SK-N-SH (cell line): ENCODE results near the gene RUFY3. TPM values are rescaled to one million over a fixed set of nuclear protein-coding genes. Genes with fewer than 3 reads are reported as not detected.

ENCODE experiments used
- CTCF ChIA-PET: fragments of 300-600, 350-600 bp; formaldehyde crosslinking; extraction: SDS; loops from one replicate; lab custom pipeline; 2021; lab: Yijun Ruan, JAX
- POLR2A ChIA-PET: fragments of 350-600 bp; sonication (Branson Sonifier 250); formaldehyde crosslinking; extraction: SDS; loops from one replicate; lab custom pipeline; 2020; ENCODE audit warnings: antibody characterized with exemption, inconsistent platforms; lab: Yijun Ruan, JAX
- DNase-seq: peaks from one replicate; pipeline ENCODE4 v3.0.0; 2012
- H2AFZ ChIP-seq: fragments of 200-600 bp; sonication (generic); 2 replicates; pipeline ENCODE4 v1.8.1; 2016; ENCODE audit warnings: antibody characterized with exemption, mild to moderate bottlenecking, low read depth
- H3F3A ChIP-seq: fragments of 200-600 bp; sonication (generic); replicated peaks from 2 replicates; pipeline ENCODE3; 2016; ENCODE audit warnings: antibody characterized with exemption, mild to moderate bottlenecking; ENCODE audit not compliant: insufficient read depth
- H3K27ac ChIP-seq, 2 experiments: fragments of 200-500 bp in 1 of 2; fragments of 200-600 bp in 1 of 2; sonication (Bioruptor generic) in 1 of 2; sonication (generic), shearing (Covaris generic) in 1 of 2; 2 replicates each; pipeline versions ENCODE4 v1.5.1 to v1.6.1; 2014 to 2016; ENCODE audit warnings: low read depth in 2 of 2, inconsistent platforms in 1 of 2, low read length in 1 of 2, mild to moderate bottlenecking in 1 of 2, mixed read lengths in 1 of 2
- H3K27me3 ChIP-seq: fragments of 200-600 bp; sonication (generic), shearing (Covaris generic); 2 replicates; pipeline ENCODE4 v1.6.1; 2016; ENCODE audit warnings: mixed run types; ENCODE audit not compliant: insufficient read depth
- H3K36me3 ChIP-seq, 2 experiments: fragments of 200-500 bp in 1 of 2; fragments of 200-600 bp in 1 of 2; sonication (Bioruptor generic) in 1 of 2; sonication (generic) in 1 of 2; replicated peaks in 1 of 2; 2 replicates each; pipeline versions ENCODE3 to v1.5.1; 2014 to 2016; ENCODE audit warnings: low read length in 1 of 2, mild to moderate bottlenecking in 1 of 2; ENCODE audit not compliant: insufficient read depth in 2 of 2, control insufficient read depth in 1 of 2
- H3K4me1 ChIP-seq, 2 experiments: fragments of 200-500 bp in 1 of 2; fragments of 200-600 bp in 1 of 2; sonication (Bioruptor generic) in 1 of 2; sonication (generic), shearing (Covaris generic) in 1 of 2; 2 replicates each; pipeline versions ENCODE4 v1.5.1 to v1.6.1; 2014 to 2016; ENCODE audit warnings: low read depth in 1 of 2, low read length in 1 of 2, mixed run types in 1 of 2; ENCODE audit not compliant: insufficient read depth in 2 of 2, control insufficient read depth in 1 of 2
- H3K4me2 ChIP-seq: fragments of 200-600 bp; sonication (generic), shearing (Covaris generic); 2 replicates; pipeline ENCODE4 v1.6.1; 2017; ENCODE audit warnings: mixed run types
- H3K4me3 ChIP-seq, 2 experiments: fragments of 200-500 bp in 1 of 2; fragments of 200-600 bp in 1 of 2; sonication (Bioruptor generic) in 1 of 2; sonication (generic), shearing (Covaris generic) in 1 of 2; 2 replicates each; pipeline versions ENCODE4 v1.5.1 to v1.8.1; 2014 to 2016; ENCODE audit warnings: low read depth in 2 of 2, inconsistent platforms in 1 of 2, low read length in 1 of 2, mild to moderate bottlenecking in 1 of 2, mixed read lengths in 1 of 2, moderate library complexity in 1 of 2
- H3K79me2 ChIP-seq: fragments of 200-600 bp; sonication (generic); 2 replicates; pipeline ENCODE4 v1.8.1; 2017; ENCODE audit warnings: mild to moderate bottlenecking; ENCODE audit not compliant: insufficient read depth
- H3K9ac ChIP-seq: fragments of 200-600 bp; sonication (generic); 2 replicates; pipeline ENCODE4 v1.6.1; 2017; ENCODE audit warnings: mixed run types
- H3K9me2 ChIP-seq: fragments of 200-600 bp; sonication (generic); 2 replicates; pipeline ENCODE4 v1.6.1; 2017; ENCODE audit warnings: mixed run types
- H3K9me3 ChIP-seq: fragments of 200-600 bp; sonication (generic); 2 replicates; pipeline ENCODE4 v1.6.1; 2017; ENCODE audit warnings: mixed run types, mild to moderate bottlenecking, moderate library complexity
- H4K20me1 ChIP-seq: fragments of 200-600 bp; sonication (generic); 2 replicates; pipeline ENCODE4 v1.6.1; 2017; ENCODE audit warnings: mild to moderate bottlenecking, mixed run types; ENCODE audit not compliant: insufficient read depth
- CHD2 ChIP-seq: fragments of 150-350 bp; IDR thresholded peaks from 2 replicates; pipeline ENCODE4 v1.6.1; 2018; ENCODE audit warnings: low read length; ENCODE audit not compliant: partially characterized antibody
- CTCF ChIP-seq: fragments of 200-600 bp; sonication (generic); IDR thresholded peaks from 2 replicates; pipeline ENCODE4 v1.6.1; 2017; ENCODE audit warnings: antibody characterized with exemption, mild to moderate bottlenecking, moderate library complexity
- FOSL2 ChIP-seq: IDR thresholded peaks from 2 replicates; pipeline ENCODE4 v1.4.0; 2012; ENCODE audit warnings: low read depth, mild to moderate bottlenecking, moderate library complexity, borderline replicate concordance
- FOXJ3 ChIP-seq: sonication (generic); formaldehyde crosslinking; IDR thresholded peaks from 2 replicates; pipeline ENCODE4 v1.5.1; 2020; ENCODE audit warnings: mild to moderate bottlenecking, missing genetic modification reagents
- GATA2 ChIP-seq: sonication (generic); formaldehyde crosslinking; IDR thresholded peaks from 2 replicates; pipeline ENCODE4 v1.5.0; 2020; ENCODE audit warnings: mild to moderate bottlenecking, missing genetic modification reagents
- NRF1 ChIP-seq: IDR thresholded peaks from 2 replicates; pipeline ENCODE4 v1.6.1; 2012; ENCODE audit warnings: low read depth, mild to moderate bottlenecking, low read length
- RAD21 ChIP-seq: IDR thresholded peaks from 2 replicates; pipeline ENCODE4 v1.6.1; 2012; ENCODE audit warnings: mild to moderate bottlenecking, low read length
- REST ChIP-seq: IDR thresholded peaks from 2 replicates; pipeline ENCODE4 v1.6.1; 2012; ENCODE audit warnings: mild to moderate bottlenecking, low read depth, low read length, moderate library complexity
- RXRA ChIP-seq: IDR thresholded peaks from 2 replicates; pipeline ENCODE4 v1.4.0; 2012; ENCODE audit warnings: low read depth, mild to moderate bottlenecking, borderline replicate concordance
- WGBS: methylation state at CpG from one replicate; pipeline ENCODE4 v1.1.6; 2017; ENCODE audit warnings: low lambda C conversion rate; 5-methylcytosine and 5-hydroxymethylcytosine counted together
- polyA plus RNA-seq, 3 experiments: library from polyadenylated mRNA; depleted of rRNA; stranded (reverse); fragments of >200 nt; gene quantifications; 2 replicates each; pipeline ENCODE4 v1.2.3, GENCODE V29; 2012
- small RNA-seq, 7 experiments: library from RNA; depleted of rRNA; stranded (forward); fragments of <200 nt; gene quantifications; one replicate each; pipeline ENCODE3, GENCODE V24; 2012
- TF ChIP-seq, protein P1 (sequence below): IDR thresholded peaks from 2 replicates; pipeline ENCODE4 v1.4.0; 2012; ENCODE audit warnings: low read depth

The RUFY3 gene
- polyA plus RNA-seq, 1 of the 3 experiments (the other 2 are of a cell fraction): 22.8 TPM

GRCh38 chr4:70855464-70855863, 133.7 kb downstream of the RUFY3 start:
- no peaks in the 10 kb centered on the region for H3F3A ChIP-seq
- no peaks in the 10 kb centered on the region for H4K20me1 ChIP-seq
- H3K27me3 ChIP-seq: no peaks in the 10 kb centered on the region
- H3K4me3 ChIP-seq: no peak overlapping the region
- no peaks in the 10 kb centered on the region for H3K79me2 ChIP-seq
- 84% methylated on average over 2 of the region's 2 CpGs for WGBS
- no peak overlapping the region for H2AFZ ChIP-seq
- no peaks in the 10 kb centered on the region for H3K4me1 ChIP-seq
- H3K27ac ChIP-seq: no peak overlapping the region
- H3K9ac ChIP-seq: no peak overlapping the region
- DNase-seq: no peak
- H3K4me2 ChIP-seq: no peak overlapping the region
- POLR2A ChIA-PET: no interaction called here
- CTCF ChIA-PET: no interaction called here
- no peaks in the 10 kb centered on the region for H3K36me3 ChIP-seq
- TF ChIP-seq CHD2 (no peak), GATA2 (CRISPR knock-in tag) (no peak), RXRA (no peak), FOSL2 (no peak), NRF1 (no peak), REST (no peak), FOXJ3 (CRISPR knock-in tag) (no peak), RAD21 (no peak), CTCF (no peak)
- TF ChIP-seq, protein P1, sequence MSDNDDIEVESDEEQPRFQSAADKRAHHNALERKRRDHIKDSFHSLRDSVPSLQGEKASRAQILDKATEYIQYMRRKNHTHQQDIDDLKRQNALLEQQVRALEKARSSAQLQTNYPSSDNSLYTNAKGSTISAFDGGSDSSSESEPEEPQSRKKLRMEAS: no peak
- no peaks in the 10 kb centered on the region for H3K9me3 ChIP-seq
- no peaks in the 10 kb centered on the region for H3K9me2 ChIP-seq

Small RNA genes lying within 50 kb of the gene (small RNA-seq; reads per million reads assigned to genes)
- gene RF00026 (0 reads per million in 7 experiments), gene RNU6-520P (0 reads per million in 7 experiments), gene RNU6-784P (0.21 to 48.2 (median 2.9) reads per million in 7 experiments), gene RNU6-891P (0 reads per million in 7 experiments)

Other genes starting within 250 kb of the RUFY3 start
- gene MUC7, start 249.8 kb upstream of the RUFY3 start, polyA plus RNA-seq (2012; rRNA removed): not detected in 2 replicates
- gene AMTN, start 203.4 kb upstream of the RUFY3 start, polyA plus RNA-seq (2012; rRNA removed): not detected in 2 replicates
- gene AMBN, start 129.7 kb upstream of the RUFY3 start, polyA plus RNA-seq (2012; rRNA removed): not detected in 2 replicates
- gene ENAM, start 93.2 kb upstream of the RUFY3 start, polyA plus RNA-seq (2012; rRNA removed): 0.11 and 0.20 TPM in 2 replicates
- 1.0 and 1.1 TPM in 2 replicates for gene JCHAIN, start 55.5 kb upstream of the RUFY3 start, polyA plus RNA-seq (2012; rRNA removed)
- 36.9 and 39.0 TPM in 2 replicates for gene UTP3, start 33.4 kb upstream of the RUFY3 start, polyA plus RNA-seq (2012; rRNA removed)
- gene GRSF1, start 117.9 kb downstream of the RUFY3 start, polyA plus RNA-seq (2012; rRNA removed): 44.2 and 63.7 TPM in 2 replicates
- gene MOB1B, start 180.4 kb downstream of the RUFY3 start, polyA plus RNA-seq (2012; rRNA removed): 2.9 and 4.6 TPM in 2 replicates